ENCODE data around the gene CAVIN3.

Gene CAVIN3

DNA sequence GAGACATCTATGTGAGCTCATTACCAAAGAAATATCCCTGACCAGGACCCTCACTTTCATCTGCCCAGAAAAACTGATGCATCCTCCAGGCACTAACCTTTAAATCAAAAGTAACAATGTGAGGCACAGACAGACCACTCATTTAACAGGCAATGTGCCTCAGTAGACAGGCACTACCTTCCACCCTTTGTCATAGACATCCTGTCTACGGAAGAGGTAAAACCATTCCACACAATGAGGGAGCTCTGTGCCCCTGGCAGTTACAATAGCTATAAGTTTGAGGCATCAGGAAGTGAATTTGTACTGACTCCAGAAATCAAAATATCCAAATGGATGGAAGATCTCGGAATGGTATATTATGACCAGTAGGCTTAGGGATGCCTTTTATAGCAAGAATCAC, 6.7 kb upstream of the CAVIN3 start:
- no peak for DNase-seq (ENCODE audit: low read depth)
- H3K4me3 ChIP-seq (ENCODE audit: control insufficient read depth, low read depth, low read length), result no peak overlapping the region
- TF ChIP-seq, protein P1, sequence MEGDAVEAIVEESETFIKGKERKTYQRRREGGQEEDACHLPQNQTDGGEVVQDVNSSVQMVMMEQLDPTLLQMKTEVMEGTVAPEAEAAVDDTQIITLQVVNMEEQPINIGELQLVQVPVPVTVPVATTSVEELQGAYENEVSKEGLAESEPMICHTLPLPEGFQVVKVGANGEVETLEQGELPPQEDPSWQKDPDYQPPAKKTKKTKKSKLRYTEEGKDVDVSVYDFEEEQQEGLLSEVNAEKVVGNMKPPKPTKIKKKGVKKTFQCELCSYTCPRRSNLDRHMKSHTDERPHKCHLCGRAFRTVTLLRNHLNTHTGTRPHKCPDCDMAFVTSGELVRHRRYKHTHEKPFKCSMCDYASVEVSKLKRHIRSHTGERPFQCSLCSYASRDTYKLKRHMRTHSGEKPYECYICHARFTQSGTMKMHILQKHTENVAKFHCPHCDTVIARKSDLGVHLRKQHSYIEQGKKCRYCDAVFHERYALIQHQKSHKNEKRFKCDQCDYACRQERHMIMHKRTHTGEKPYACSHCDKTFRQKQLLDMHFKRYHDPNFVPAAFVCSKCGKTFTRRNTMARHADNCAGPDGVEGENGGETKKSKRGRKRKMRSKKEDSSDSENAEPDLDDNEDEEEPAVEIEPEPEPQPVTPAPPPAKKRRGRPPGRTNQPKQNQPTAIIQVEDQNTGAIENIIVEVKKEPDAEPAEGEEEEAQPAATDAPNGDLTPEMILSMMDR (IDR thresholded peaks at IDR 0.05; ENCODE audit: control insufficient read depth, insufficient read depth, low read depth, low read length, missing control alignments), result no peak

- no peak for DNase-seq (ENCODE audit: low read depth)
- H3K4me3 ChIP-seq (ENCODE audit: control insufficient read depth, low read depth, low read length), result no peak overlapping the region
These were observed 6.0 kb upstream of the CAVIN3 start for GRCh38 chr11:6326303-6326702.

DNA sequence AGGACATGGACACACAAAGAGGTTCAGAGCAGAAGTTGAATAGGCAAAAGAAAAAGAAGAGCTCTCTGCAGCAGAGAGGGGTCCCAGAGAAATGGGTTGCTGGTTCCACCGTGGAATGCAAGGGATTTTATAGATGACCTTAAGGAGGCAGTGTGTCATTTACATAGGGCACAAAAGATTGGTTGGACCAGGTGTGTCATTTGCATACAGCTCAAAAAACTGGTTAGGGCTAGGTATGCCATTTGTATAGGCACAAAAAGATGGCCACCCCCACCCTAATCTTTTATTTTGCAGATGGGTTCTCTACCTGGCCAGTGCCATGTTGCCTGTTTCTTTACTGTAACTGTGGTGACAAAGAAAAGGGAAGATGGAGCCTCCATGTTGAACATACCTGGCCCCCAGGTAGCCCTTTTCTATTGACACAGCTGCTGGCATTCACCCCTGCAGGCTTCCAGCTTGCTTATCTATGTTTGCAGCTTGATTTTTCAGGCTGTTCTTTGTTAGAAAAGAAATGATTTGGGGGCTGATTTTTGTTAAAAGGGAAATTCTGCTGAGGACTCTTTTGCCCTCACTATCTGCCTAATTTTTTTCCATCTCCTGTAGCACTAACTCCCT, 3.1 kb upstream of the CAVIN3 start:
- no peak for DNase-seq (ENCODE audit: low read depth)
- TF ChIP-seq, protein P1 (IDR thresholded peaks at IDR 0.05; ENCODE audit: control insufficient read depth, insufficient read depth, low read depth, low read length, missing control alignments), result no peak
- no peak overlapping the region for H3K4me3 ChIP-seq (ENCODE audit: control insufficient read depth, low read depth, low read length)

More at GRCh38 chr11:6326303-6326702, 6.0 kb upstream of the CAVIN3 start:
- TF ChIP-seq, protein P1 (IDR thresholded peaks at IDR 0.05; ENCODE audit: control insufficient read depth, insufficient read depth, low read depth, low read length, missing control alignments), result no peak

DNA sequence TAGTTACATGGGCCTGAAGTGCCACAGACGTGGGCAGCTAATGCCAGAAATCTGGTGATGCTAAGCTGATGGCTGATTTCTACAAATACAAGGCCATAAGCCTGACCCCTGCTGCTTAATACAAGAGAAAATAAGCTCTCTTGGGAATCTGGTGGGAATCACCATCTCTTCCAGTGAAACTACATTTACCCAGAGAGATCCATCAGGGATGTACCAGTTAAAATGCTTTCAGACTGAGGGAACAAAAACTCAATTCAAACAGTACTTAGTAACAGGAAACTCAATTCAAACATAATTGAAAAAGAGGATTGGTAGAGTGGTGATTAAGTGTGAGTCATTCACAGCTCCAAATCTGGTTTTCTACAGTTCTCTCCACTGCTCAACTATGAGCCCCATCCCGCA, 1.7 kb upstream of the CAVIN3 start:
- TF ChIP-seq, protein P1 (IDR thresholded peaks at IDR 0.05; ENCODE audit: control insufficient read depth, insufficient read depth, low read depth, low read length, missing control alignments), result no peak
- DNase-seq (ENCODE audit: low read depth), result no peak
- H3K4me3 ChIP-seq (ENCODE audit: control insufficient read depth, low read depth, low read length), result no peak overlapping the region

DNA sequence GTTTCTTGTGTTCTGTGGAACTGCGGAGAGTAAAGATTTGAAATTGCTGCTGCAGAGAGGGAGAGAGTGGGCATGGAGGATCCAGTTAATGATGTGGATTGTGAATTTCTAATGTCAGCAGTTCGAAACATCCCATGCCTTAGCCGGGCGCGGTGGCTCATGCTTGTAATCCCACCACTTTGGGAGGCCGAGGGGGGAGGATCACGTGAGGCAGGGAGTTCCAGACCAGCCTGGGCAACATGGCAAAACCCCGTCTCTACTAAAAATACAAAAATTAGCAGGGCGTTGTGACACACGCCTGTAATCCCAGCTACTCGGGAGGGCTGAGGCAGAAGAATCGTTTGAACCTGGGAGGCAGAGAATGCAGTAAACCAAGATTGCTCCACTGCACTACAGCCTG, 1.1 kb upstream of the CAVIN3 start:
- TF ChIP-seq, protein P1 (IDR thresholded peaks at IDR 0.05; ENCODE audit: control insufficient read depth, insufficient read depth, low read depth, low read length, missing control alignments), result no peak
- no peak for DNase-seq (ENCODE audit: low read depth)
- peak overlapping the region; percentile 75 for H3K4me3 ChIP-seq (ENCODE audit: control insufficient read depth, low read depth, low read length)

GRCh38 chr11:6319704-6320410, 444 bp downstream of the CAVIN3 start:
- peak; percentile 83 for DNase-seq (ENCODE audit: low read depth)
- TF ChIP-seq, protein P1 (IDR thresholded peaks at IDR 0.05; ENCODE audit: control insufficient read depth, insufficient read depth, low read depth, low read length, missing control alignments), result no peak
- peak overlapping the region; percentile 75 for H3K4me3 ChIP-seq (ENCODE audit: control insufficient read depth, low read depth, low read length)
